Astrocyte of the hippocampus (primary cell): ENCODE measurements around the gene OPRD1.
A peak's percentile ranks its signal among the peaks of the same experiment; 100 is the strongest.

ENCODE experiments used
- DNase-seq: peaks from one replicate; pipeline ENCODE4 v3.0.0; 2011; ENCODE audit warnings: low read depth, low spot score

The OPRD1 gene

DNA sequence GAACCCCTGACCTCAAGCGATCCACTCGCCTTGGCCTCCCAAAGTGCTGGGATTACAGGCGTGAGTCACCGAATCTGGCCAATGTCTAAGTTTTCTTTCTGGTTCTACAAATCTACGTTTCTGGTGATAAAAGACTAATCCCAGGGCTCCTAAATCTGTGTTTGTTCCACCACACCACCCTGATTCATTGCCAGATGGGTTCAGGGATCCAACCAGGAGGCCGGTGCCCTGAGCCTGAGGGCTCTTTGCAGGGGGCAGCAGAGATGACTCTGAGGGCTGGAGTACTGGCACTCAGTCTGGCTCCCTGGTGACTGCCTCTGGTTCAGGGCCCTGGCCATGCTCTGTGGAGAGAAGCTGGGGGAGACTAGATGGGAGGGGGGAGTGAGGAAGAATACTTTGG is 10.5 kb upstream of the OPRD1 start:
- DNase-seq = no peak

DNA sequence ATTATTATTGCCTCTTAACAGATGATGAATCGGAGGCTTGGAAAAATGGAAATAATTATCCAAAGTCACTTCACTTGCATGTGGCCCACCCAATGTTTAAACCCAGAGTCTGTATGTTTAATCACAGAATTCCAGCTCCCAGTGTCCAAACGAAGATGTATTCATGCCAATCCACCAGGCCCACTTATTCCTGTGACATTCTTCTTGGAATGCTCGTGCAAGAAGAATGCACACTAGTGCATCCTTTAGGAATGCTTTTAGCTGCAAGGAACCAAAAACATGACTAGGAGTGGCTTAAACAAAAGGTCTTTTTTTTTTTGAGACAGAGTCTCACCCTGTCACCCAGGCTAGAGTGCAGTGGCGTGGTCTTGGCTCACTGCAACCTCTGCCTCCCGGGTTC is 8.9 kb upstream of the OPRD1 start:
- DNase-seq = no peak

DNA sequence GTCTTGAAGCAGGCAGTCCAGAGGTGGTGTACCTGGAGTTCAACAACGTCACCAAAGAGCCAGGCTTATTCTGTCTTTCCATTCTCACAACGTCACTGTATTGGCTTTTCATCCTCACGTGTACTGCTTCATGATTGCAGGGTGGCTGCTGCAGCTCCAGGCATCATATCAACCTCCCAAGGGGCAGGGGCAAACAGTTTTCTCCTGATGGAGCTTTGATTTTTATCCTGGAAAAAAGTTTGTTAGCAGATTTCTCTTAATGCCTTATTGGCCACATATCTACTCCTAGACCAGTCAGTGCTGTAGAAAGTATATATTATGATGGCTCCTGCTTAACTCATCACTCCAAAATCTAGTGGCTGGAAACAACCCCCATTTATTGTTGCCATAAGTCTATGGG is 8.3 kb upstream of the OPRD1 start:
- no peak for DNase-seq

DNA sequence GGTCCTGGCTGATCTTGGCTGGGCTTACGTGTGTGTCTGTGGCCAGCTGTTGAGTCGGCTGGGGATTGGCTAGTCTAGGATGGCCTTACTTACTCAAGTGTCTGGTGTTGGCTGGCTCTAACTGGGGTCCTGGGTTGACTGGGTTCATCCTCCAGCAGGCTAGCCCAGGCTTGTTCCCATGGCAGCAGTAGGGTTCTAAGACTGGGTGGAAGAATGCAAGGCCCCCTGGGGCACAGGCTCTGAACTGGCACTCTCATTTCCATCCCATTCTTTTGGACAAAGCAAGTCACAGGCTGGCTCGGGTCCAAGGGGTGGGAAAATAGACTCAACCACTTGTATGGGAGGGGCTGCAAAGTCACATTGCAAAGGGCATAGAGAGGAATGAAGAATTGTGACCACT is 7.9 kb upstream of the OPRD1 start:
- DNase-seq = no peak

- DNase-seq = no peak
Observed at GRCh38 chr1:28807046-28807445, 4.9 kb upstream of the OPRD1 start.

GRCh38 chr1:28807986-28808385 is 4.0 kb upstream of the OPRD1 start:
- no peak for DNase-seq

DNA sequence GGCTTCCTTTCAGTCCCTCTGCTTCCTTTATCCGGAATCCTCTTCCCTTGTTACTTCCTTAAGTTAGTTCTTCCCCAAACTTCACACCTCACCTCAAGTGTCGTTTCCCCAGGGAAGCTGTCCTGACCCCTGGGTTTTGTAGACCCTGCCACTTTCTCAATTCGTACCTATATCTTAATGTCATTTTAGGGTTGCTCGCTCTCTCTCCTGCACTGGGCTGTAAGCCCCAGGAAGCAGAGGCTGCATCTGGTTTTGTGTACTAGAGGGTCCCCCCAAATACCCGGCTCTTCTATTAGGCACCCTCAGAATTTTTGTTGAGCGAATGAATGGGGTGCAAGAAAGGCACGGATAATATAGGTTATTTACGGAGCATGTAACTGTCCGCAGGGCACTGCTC is 603 bp upstream of the OPRD1 start:
- DNase-seq = no peak

- DNase-seq = no peak
Observed at GRCh38 chr1:28812669-28813468, 899 bp downstream of the OPRD1 start.

GRCh38 chr1:28813931-28814465 is 2.0 kb downstream of the OPRD1 start:
- DNase-seq = no peak

DNA sequence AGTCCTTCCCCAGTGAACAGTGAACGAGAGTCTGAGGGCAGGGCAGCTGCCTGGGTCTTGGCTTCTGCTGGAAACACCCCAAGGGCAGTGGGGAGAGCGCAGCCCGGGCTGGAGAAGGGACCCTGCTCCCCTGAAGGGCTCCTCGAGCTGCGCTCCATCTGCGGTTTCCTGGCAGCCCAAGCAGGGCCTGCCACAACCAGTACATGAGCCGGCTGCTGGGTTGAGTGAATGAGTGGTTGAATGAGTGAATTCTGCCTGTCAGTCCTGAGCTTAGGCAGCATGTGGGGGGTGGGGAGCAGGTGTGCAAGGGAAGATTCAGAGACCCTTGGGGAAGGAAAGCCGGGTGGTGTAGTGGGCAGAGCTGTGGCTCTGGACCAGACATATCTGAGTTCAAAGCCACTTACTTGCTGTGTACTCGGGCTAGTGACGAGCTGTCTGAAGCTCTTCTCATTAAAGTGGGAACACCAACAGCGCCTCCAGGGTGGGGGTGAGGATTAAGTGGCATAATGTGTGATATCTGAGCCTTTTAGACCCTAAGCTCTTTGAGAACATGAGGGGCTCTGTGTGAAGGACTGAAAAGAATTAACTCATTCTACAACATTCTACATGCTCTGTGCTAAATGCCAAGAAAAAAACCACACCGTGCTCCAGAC is 3.7 kb downstream of the OPRD1 start:
- DNase-seq = peak; percentile 34

- no peak for DNase-seq
Observed at GRCh38 chr1:28817133-28817532, 5.2 kb downstream of the OPRD1 start.

DNA sequence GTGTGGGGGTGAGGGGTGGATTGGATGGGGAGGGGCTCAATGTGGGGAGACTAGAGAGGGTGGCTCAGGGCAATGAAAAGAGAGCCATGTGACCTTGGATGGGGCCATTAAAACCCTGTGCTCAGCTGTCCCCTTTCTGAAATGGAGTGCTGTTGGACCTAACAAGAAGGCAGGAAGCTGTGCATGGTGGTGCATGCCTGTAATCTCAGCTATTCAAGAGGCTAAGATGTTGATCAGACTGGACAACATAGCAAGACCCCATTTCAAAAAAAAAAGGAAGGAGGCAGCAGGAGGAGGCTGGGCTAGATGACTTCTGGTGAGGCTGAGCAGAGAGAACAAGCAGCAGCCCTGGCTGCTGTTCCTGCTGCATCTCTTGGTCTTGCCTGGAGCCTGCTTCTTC is 7.0 kb downstream of the OPRD1 start:
- DNase-seq = no peak

GRCh38 chr1:28822799-28823198 is 10.8 kb downstream of the OPRD1 start:
- no peak for DNase-seq

DNA sequence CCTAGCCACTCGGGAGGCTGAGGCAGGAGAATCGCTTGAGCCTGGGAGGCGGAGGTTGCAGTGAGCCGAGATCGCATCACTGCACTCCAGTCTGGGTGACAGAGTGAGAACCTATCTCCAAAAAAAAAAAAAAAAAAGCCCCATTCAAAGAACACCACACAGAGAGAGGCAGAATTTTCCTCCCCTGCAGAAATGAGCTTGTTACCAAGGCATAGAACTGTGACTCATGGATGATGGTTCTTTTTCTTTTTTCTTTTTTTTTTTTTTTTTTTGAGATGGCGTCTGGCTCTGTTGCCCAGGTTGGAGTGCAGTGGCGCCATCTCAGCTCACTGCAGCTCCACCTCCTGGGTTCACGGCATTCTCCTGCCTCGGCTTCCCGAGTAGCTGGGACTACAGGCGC is 12.1 kb downstream of the OPRD1 start:
- peak; percentile 29 for DNase-seq

- DNase-seq = peak; percentile 24
Observed at GRCh38 chr1:28828227-28828858, 16.4 kb downstream of the OPRD1 start.

DNA sequence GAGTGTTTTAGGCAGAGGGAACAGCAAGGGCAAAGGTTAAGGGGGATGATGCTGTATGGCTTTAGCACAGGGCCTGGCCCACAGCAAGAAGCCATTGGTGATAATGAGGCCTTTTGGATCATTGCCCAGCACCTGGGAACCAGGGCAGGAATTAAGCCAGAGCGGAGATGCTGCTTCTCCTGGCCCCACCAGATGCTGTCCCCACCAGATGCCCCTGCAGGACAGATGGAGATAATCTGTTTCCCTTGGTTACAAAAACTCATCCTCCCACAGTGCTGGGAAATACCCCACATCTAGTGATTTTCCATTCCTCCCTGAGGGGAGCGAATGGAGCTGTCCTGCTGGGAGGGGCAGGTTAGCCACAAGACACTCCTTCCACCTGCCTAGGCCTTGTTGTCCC is 18.8 kb downstream of the OPRD1 start:
- DNase-seq = no peak

DNA sequence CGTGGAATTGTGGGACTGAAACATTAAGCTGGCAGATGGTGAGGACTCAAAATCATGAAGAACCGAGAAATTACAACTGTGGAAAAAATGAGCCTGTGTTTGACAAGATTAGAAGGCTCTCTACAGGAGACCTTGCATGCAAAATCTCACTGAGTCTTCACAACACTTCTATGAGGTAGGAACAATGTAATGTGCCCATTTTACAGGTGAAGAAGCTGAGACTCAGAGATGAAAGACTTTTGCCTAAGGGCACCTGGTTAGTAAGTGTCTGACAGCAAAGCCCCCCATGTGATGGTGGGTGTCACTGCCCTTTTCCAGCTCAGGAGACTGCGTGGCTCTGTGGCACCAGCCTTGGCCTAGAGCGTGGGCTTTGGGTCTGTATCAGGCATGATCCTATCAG is 21.0 kb downstream of the OPRD1 start:
- DNase-seq = no peak

DNA sequence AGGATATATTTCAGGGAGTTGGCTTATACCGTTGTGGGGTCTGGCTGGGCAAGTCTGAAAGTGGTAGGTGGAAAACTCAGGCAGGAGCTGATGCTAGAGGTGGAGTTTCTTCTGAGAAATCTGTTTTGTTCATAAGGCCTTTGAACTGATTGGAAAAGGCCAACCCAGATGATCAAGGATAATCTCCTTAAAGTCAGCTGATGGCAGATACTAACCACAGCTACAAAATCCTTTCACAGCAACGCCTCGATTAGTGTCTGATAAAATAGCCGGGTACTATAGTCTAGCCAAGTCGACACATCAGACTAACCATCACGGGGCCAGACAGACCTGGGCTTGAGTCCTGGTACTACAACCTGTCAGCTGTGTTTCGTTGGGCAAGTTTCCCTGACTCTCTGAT is 21.4 kb downstream of the OPRD1 start:
- DNase-seq = no peak

DNA sequence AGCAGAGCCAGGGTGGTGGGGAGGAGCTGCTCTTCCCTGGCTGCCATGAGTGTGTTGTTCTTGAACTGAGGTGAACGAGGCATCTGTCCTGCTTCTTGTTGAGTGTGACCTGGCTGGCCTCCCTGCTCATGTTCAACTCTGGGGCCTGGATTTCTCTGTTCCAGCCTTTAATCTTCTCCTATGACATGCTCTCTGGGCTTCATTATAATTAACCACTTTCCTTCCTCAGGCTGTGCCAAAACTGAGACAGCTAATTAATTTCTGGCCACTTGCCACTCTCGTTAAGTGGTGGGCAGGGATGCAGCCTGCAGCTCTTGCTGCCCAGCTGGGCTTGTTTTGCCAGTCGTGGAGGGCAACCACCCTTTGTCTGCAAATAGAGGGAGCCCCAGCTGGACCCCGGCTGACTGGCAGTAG is 23.3 kb downstream of the OPRD1 start:
- peak; percentile 72 for DNase-seq

DNA sequence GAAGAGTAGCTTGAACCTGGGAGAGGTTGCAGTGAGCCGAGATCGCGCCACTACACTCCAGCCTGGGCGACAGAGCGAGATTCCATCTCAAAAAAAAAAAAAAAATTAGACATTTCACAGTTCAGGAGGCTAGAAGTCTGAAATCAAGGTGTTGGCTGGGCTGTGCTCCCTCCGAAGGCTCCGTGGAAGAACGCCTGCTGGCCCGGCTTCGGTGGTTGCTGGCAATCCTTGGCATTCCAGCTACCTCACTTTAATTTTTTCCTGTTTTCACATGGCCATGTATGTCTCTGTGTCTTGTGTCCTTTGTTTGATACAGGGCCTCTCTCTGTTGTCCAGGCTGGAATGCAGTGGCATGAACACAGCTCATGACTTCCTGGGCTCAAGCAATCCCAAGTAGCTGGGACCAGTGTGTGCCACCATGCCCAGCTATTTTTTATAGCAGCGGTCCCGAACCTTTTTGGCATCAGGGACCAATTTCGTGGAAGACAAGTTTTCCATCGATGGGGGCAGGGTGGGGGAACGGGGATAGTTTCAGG is 24.5 kb downstream of the OPRD1 start:
- DNase-seq = peak; percentile 63

DNA sequence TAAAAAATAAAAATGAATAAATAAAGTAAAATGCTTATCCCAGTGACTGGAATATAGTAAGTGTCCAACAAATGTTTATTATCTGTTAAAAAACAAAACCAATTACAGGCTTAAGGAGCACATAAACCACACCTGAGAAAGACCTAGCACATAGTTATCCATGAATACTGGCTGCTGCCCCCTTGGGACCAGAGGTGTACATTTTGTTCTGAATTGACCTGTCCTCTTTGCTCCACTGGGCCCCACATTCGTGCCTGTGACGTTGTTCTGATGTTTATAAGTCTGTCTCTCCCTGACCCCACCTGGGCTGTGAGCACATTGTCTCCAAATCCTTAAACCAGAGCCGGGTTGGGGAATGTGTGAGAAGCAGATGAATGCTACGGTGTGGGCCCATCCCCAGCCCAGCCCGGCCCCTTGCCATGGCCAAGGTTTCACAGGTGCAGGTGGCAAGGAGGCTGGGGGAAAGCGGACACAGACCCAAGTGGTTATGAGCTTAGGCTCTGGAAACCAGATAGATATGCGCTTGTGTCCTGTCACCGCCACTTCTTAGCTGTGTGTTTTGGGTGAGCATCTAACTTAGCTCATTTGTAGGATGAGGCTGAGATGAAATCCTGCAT is 29.1 kb downstream of the OPRD1 start:
- no peak for DNase-seq
